ENCODE results near the gene FHIP1B. TPM values are rescaled to one million over a fixed set of nuclear protein-coding genes. Genes with fewer than 3 reads are reported as not detected.

FHIP1B gene
- total RNA-seq, 1 donor from 2014 or later, result 63.0 TPM

- H3K4me3 Mint-ChIP-seq (ENCODE audit: low read depth), result no peak overlapping the region
- H3K36me3 Mint-ChIP-seq (ENCODE audit: insufficient read depth), result no peaks in the 10 kb centered on the region
- peak; percentile 20 for TF ChIP-seq CTCF (IDR thresholded peaks at IDR 0.05; ENCODE audit: unreplicated experiment)
These were observed 24.2 kb upstream of the FHIP1B start for GRCh38 chr11:6258571-6259081.

DNA sequence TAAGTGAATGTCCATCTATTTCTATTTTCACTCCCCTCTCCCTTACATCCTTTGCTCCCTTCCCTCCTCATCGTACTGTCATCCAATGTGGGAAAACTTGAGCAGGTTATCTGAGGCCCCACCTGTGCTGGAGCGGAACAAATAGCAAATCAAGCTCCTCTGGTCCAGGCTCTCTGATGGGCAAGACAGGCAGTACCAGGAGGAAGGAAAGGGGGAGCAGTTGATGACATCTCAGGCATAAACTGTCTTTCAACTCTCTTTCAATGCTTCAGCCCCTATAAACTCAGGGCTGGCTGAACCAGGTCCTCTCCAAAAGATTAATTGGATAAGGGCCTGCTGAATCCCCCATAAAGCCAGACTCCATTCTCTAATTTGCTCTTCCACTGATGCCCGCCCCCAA lies 23.7 kb upstream of the FHIP1B start:
- DNase-seq (ENCODE audit: low spot score, unreplicated experiment), result no peak
- no peaks in the 10 kb centered on the region for H3K36me3 Mint-ChIP-seq (ENCODE audit: insufficient read depth)
- H3K27me3 Mint-ChIP-seq, result peaks cover 6% of the 10 kb centered on the region
- no peaks in the 10 kb centered on the region for H3K9me3 Mint-ChIP-seq (ENCODE audit: low read depth)
- no peak overlapping the region for H3K27ac Mint-ChIP-seq
- no peaks in the 10 kb centered on the region for H3K4me1 Mint-ChIP-seq (ENCODE audit: low read depth)
- no peak overlapping the region for H3K4me3 Mint-ChIP-seq (ENCODE audit: low read depth)
- no peak for TF ChIP-seq CTCF (IDR thresholded peaks at IDR 0.05; ENCODE audit: unreplicated experiment)

More at GRCh38 chr11:6258571-6259081, 24.2 kb upstream of the FHIP1B start:
- Mint-ChIP-seq H3K4me1 (ENCODE audit: low read depth) (no peaks in the 10 kb centered on the region), H3K27me3 (peaks cover 6% of the 10 kb centered on the region), H3K27ac (no peak overlapping the region), H3K9me3 (ENCODE audit: low read depth) (no peaks in the 10 kb centered on the region)
- no peak for DNase-seq (ENCODE audit: low spot score, unreplicated experiment)

- no peak for TF ChIP-seq CTCF (IDR thresholded peaks at IDR 0.05; ENCODE audit: unreplicated experiment)
- peaks cover 2% of the 10 kb centered on the region for H3K27me3 Mint-ChIP-seq
- H3K36me3 Mint-ChIP-seq (ENCODE audit: insufficient read depth), result no peaks in the 10 kb centered on the region
- H3K4me1 Mint-ChIP-seq (ENCODE audit: low read depth), result no peaks in the 10 kb centered on the region
- H3K9me3 Mint-ChIP-seq (ENCODE audit: low read depth), result no peaks in the 10 kb centered on the region
- no peak overlapping the region for H3K27ac Mint-ChIP-seq
- H3K4me3 Mint-ChIP-seq (ENCODE audit: low read depth), result no peak overlapping the region
- no peak for DNase-seq (ENCODE audit: low spot score, unreplicated experiment)
These were observed 18.8 kb upstream of the FHIP1B start for GRCh38 chr11:6253197-6253596.

DNA sequence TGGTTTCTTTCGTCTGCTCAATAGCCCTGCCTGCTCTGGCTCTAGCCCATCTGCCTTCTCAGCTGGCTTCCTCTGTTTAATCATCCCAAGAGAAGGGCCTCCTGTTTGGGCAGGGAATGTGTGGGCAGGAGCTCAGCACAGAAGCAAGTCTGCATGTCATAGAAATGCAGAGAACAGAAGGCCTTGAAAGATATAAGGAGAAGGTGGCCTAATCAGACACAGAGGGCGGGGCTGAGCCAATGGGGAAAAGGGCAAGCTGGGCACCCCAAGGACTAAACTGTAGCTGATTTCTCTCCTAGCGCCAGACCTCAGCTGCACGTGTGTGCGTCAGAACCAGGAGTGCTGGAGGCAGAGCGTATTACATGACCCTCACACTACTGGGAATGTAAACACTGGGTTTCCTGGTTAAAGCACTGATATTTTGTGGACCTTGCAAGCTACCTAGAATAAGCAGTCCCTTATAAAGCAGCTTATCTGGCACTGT lies 17.6 kb upstream of the FHIP1B start:
- H3K4me1 Mint-ChIP-seq (ENCODE audit: low read depth), result no peaks in the 10 kb centered on the region
- no peak overlapping the region for H3K4me3 Mint-ChIP-seq (ENCODE audit: low read depth)
- no peak for DNase-seq (ENCODE audit: low spot score, unreplicated experiment)
- no peaks in the 10 kb centered on the region for H3K27me3 Mint-ChIP-seq
- TF ChIP-seq CTCF (IDR thresholded peaks at IDR 0.05; ENCODE audit: unreplicated experiment), result no peak
- H3K36me3 Mint-ChIP-seq (ENCODE audit: insufficient read depth), result no peaks in the 10 kb centered on the region
- H3K27ac Mint-ChIP-seq, result no peak overlapping the region
- no peaks in the 10 kb centered on the region for H3K9me3 Mint-ChIP-seq (ENCODE audit: low read depth)

GRCh38 chr11:6251120-6251733 lies 16.8 kb upstream of the FHIP1B start:
- H3K27ac Mint-ChIP-seq, result peak overlapping the region; percentile 64
- no peaks in the 10 kb centered on the region for H3K9me3 Mint-ChIP-seq (ENCODE audit: low read depth)
- no peaks in the 10 kb centered on the region for H3K27me3 Mint-ChIP-seq
- H3K36me3 Mint-ChIP-seq (ENCODE audit: insufficient read depth), result no peaks in the 10 kb centered on the region
- H3K4me1 Mint-ChIP-seq (ENCODE audit: low read depth), result no peaks in the 10 kb centered on the region
- DNase-seq (ENCODE audit: low spot score, unreplicated experiment), result peak; percentile 64
- peak; percentile 85 for TF ChIP-seq CTCF (IDR thresholded peaks at IDR 0.05; ENCODE audit: unreplicated experiment)
- H3K4me3 Mint-ChIP-seq (ENCODE audit: low read depth), result no peak overlapping the region

All from progenitor cell of endocrine pancreas (in vitro differentiated cells).